HG03039 (cell line): ENCODE measurements around the gene TM9SF2.
"Not testable (repeated sequence)": the region's sequence is repeated elsewhere in the genome, so short reads cannot be mapped to it uniquely, and the experiment has no call there.

Experiments
- ATAC-seq: cut with Tn5 transposase; IDR thresholded peaks from one replicate; pipeline ENCODE4 v1.9.1; 2021; ENCODE audit warnings: mild to moderate bottlenecking, moderate library complexity; ENCODE audit not compliant: unreplicated experiment

The TM9SF2 gene

GRCh38 chr13:99501184-99501847, at the start of gene TM9SF2:
TSS of gene TM9SF2 (plus strand) at chr13:99501472. CDS start at chr13:99501607, 135 bp downstream.
- peak; percentile 55 for ATAC-seq

- ATAC-seq, result no peak
These were observed 46.6 kb upstream of the TM9SF2 start for GRCh38 chr13:99454518-99455183.

GRCh38 chr13:99459099-99459850, 42.0 kb upstream of the TM9SF2 start:
- no peak for ATAC-seq

- not testable (repeated sequence) for ATAC-seq
These were observed 40.5 kb upstream of the TM9SF2 start for GRCh38 chr13:99460802-99461201.

- ATAC-seq, result no peak
These were observed 37.5 kb upstream of the TM9SF2 start for GRCh38 chr13:99463646-99464397.

GRCh38 chr13:99464441-99464949, 36.8 kb upstream of the TM9SF2 start:
- no peak for ATAC-seq

- ATAC-seq, result no peak
These were observed 35.8 kb upstream of the TM9SF2 start for GRCh38 chr13:99465454-99465853.

GRCh38 chr13:99467764-99468163, 33.5 kb upstream of the TM9SF2 start:
- no peak for ATAC-seq

- ATAC-seq, result no peak
These were observed 32.2 kb upstream of the TM9SF2 start for GRCh38 chr13:99469041-99469440.

GRCh38 chr13:99470027-99470426, 31.2 kb upstream of the TM9SF2 start:
- ATAC-seq, result no peak

GRCh38 chr13:99471221-99472121, 29.8 kb upstream of the TM9SF2 start:
- ATAC-seq, result no peak

- no peak for ATAC-seq
These were observed 29.2 kb upstream of the TM9SF2 start for GRCh38 chr13:99472122-99472440.

- no peak for ATAC-seq
These were observed 27.8 kb upstream of the TM9SF2 start for GRCh38 chr13:99473515-99473914.

GRCh38 chr13:99476648-99477047, 24.6 kb upstream of the TM9SF2 start:
- ATAC-seq, result no peak

- ATAC-seq, result no peak
These were observed 23.8 kb upstream of the TM9SF2 start for GRCh38 chr13:99477493-99477892.

- no peak for ATAC-seq
These were observed 19.9 kb upstream of the TM9SF2 start for GRCh38 chr13:99481366-99481765.

GRCh38 chr13:99484473-99484872, 16.8 kb upstream of the TM9SF2 start:
- ATAC-seq, result no peak

- no peak for ATAC-seq
These were observed 14.3 kb upstream of the TM9SF2 start for GRCh38 chr13:99486996-99487395.

- ATAC-seq, result no peak
These were observed 12.2 kb upstream of the TM9SF2 start for GRCh38 chr13:99489028-99489427.

GRCh38 chr13:99491750-99492149, 9.5 kb upstream of the TM9SF2 start:
- not testable (repeated sequence) for ATAC-seq
